ENCODE measurements around the gene EPYC.

Gene EPYC, protein sequence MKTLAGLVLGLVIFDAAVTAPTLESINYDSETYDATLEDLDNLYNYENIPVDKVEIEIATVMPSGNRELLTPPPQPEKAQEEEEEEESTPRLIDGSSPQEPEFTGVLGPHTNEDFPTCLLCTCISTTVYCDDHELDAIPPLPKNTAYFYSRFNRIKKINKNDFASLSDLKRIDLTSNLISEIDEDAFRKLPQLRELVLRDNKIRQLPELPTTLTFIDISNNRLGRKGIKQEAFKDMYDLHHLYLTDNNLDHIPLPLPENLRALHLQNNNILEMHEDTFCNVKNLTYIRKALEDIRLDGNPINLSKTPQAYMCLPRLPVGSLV

DNA sequence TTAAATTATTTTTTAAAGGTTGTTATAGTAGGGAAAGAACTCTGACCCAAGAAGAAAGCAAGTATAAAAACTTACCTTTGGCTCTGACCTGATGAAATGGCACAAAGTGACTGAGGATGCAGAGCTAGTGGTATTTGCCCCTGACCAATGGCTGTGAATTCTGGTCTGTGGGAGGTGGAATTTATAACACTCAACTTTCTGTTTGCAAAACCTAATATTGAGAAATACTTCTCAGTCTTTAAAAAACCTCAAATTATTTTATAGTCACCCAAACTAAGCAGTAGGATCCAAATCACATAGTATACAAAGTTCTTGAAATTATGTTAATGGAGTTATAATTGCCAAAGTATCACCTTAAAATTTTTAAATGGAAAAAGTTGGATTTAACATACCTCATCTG, at the start of gene EPYC:
TSS of gene EPYC (minus strand) at position 101 of the 400 bp plus-strand sequence. CDS start 2,407 bp downstream, outside the sequence.
- no peak for DNase-seq
- in situ Hi-C loops (cut with HindIII; ENCODE audit: low pct_ligation_motif_present, low sequenced_read_pairs) = no loop called here
- TF ChIP-seq, protein P1, sequence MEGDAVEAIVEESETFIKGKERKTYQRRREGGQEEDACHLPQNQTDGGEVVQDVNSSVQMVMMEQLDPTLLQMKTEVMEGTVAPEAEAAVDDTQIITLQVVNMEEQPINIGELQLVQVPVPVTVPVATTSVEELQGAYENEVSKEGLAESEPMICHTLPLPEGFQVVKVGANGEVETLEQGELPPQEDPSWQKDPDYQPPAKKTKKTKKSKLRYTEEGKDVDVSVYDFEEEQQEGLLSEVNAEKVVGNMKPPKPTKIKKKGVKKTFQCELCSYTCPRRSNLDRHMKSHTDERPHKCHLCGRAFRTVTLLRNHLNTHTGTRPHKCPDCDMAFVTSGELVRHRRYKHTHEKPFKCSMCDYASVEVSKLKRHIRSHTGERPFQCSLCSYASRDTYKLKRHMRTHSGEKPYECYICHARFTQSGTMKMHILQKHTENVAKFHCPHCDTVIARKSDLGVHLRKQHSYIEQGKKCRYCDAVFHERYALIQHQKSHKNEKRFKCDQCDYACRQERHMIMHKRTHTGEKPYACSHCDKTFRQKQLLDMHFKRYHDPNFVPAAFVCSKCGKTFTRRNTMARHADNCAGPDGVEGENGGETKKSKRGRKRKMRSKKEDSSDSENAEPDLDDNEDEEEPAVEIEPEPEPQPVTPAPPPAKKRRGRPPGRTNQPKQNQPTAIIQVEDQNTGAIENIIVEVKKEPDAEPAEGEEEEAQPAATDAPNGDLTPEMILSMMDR (IDR thresholded peaks at IDR 0.05; ENCODE audit: low read depth, low read length, missing control alignments) = no peak
- Histone ChIP-seq H3K36me3 (replicated peaks) (no peaks in the 10 kb centered on the region), H3K27ac (no peak within 1 kb of the TSS), H3K27me3 (replicated peaks) (no peaks in the 10 kb centered on the region), H3K4me3 (ENCODE audit: low read depth, low read length) (no peak within 1 kb of the TSS)

DNA sequence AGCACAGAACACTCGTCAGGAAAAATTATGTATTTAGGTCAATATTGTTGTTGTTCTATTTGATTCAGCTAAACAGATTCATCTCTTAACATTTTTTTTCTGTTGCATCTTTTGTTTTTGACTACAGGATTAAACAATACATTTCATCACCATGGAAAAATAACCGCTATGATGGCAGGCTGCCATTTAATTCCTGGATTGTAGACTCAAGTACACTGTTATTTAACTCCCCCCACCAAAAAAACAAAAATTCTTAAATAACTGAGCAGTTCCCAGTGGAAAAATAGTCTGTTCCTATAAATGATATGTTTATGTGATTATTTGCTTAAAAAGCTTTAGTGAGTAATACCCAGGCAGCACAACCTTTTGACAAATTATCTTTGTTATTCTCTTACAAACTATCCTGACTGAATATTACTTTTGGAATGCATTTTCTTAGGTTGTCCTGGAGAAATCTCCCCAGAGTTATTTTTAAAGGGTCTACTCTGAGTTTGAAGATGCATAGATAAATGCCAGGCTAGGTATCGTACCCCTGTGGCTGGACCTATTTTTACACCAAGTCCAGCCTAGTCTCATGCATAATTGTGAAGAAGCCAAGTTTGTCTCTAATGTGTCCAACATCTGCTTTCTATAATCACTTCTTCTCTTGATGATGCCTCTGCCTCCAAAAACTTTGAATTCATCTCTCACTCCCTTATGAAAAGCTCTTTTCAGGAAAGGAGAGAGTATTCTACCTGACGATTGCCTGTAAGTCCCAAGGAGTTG, 49.4 kb upstream of the EPYC start:
- in situ Hi-C loops (cut with HindIII; ENCODE audit: low pct_ligation_motif_present, low sequenced_read_pairs) = no loop called here
- TF ChIP-seq, protein P1 (IDR thresholded peaks at IDR 0.05; ENCODE audit: low read depth, low read length, missing control alignments) = no peak
- Histone ChIP-seq H3K36me3 (replicated peaks) (no peaks in the 10 kb centered on the region), H3K4me3 (ENCODE audit: low read depth, low read length) (no peak overlapping the region), H3K27me3 (replicated peaks) (no peaks in the 10 kb centered on the region), H3K27ac (no peak overlapping the region)
- peak; percentile 88 for DNase-seq

DNA sequence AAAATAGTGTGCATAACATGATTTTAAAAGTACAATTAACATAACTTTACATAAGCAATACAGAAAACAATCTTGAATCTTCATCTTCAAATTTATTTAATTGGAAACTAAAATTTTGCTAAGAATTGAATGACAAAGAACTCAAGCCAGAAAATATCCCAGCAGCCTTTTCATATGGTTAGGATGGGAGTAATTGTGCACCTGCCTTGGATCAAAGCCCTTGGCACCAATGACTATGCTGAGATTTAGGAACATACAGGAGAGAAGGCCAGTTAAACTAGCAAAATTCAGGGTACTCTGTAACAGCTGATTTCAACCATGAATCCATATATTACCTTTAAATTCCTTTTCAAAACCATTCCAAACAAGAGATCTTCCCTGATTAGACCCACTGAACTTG, 47.3 kb upstream of the EPYC start:
- TF ChIP-seq, protein P1 (IDR thresholded peaks at IDR 0.05; ENCODE audit: low read depth, low read length, missing control alignments) = no peak
- H3K27ac ChIP-seq = no peak overlapping the region
- H3K27me3 ChIP-seq (replicated peaks) = no peaks in the 10 kb centered on the region
- DNase-seq = no peak
- no peaks in the 10 kb centered on the region for H3K36me3 ChIP-seq (replicated peaks)
- in situ Hi-C loops (cut with HindIII; ENCODE audit: low pct_ligation_motif_present, low sequenced_read_pairs) = no loop called here
- H3K4me3 ChIP-seq (ENCODE audit: low read depth, low read length) = no peak overlapping the region

DNA sequence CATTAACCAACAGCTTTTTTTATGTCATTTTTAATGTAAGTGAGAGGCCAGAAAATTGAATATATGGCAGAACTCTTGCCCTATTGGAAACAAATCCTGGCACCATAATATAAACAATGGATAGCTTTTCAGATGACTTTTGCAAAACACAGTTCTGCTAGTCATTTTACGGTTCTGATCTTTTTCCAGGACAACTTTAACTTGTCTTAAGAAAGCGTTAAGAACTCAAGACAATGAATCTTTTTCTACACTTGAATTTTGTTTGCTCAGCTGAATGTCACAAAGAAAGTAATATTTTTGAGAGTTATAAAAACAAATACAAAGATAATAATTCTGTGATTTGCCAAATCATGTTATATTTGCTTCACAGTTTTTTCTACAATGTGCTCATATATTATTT, 39.8 kb upstream of the EPYC start:
- H3K27me3 ChIP-seq (replicated peaks) = no peaks in the 10 kb centered on the region
- no peak for DNase-seq
- in situ Hi-C loops (cut with HindIII; ENCODE audit: low pct_ligation_motif_present, low sequenced_read_pairs) = no loop called here
- H3K4me3 ChIP-seq (ENCODE audit: low read depth, low read length) = no peak overlapping the region
- TF ChIP-seq, protein P1 (IDR thresholded peaks at IDR 0.05; ENCODE audit: low read depth, low read length, missing control alignments) = no peak
- H3K27ac ChIP-seq = no peak overlapping the region
- H3K36me3 ChIP-seq (replicated peaks) = no peaks in the 10 kb centered on the region

DNA sequence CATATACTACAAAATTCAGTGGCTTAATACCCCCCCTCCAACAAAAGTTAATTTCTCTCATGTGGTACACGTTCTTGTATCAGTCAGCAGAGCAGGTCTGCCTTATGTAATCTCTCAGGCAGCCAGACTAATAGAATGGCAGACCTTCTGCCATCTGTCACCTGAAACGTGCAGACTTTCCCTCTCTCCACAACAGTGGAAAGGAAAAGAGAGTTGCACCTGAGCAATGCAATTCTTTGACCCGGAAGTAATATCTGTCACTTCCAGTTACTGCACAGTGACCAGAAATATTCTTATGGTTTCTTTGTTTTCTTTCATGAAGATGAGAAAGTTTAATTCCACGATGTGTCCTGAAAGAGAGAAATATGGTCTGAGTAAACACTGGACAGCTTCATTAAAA, 38.6 kb upstream of the EPYC start:
- no peak overlapping the region for H3K27ac ChIP-seq
- DNase-seq = no peak
- no peak overlapping the region for H3K4me3 ChIP-seq (ENCODE audit: low read depth, low read length)
- H3K36me3 ChIP-seq (replicated peaks) = no peaks in the 10 kb centered on the region
- in situ Hi-C loops (cut with HindIII; ENCODE audit: low pct_ligation_motif_present, low sequenced_read_pairs) = no loop called here
- no peaks in the 10 kb centered on the region for H3K27me3 ChIP-seq (replicated peaks)
- TF ChIP-seq, protein P1 (IDR thresholded peaks at IDR 0.05; ENCODE audit: low read depth, low read length, missing control alignments) = no peak
